HS-5 (cell line): ENCODE data around the gene CLEC2L.

Experiments used
- DNase-seq: peaks from one replicate; pipeline ENCODE4 v3.0.0-alpha.2; 2012; ENCODE audit warnings: low read depth

The CLEC2L gene

DNA sequence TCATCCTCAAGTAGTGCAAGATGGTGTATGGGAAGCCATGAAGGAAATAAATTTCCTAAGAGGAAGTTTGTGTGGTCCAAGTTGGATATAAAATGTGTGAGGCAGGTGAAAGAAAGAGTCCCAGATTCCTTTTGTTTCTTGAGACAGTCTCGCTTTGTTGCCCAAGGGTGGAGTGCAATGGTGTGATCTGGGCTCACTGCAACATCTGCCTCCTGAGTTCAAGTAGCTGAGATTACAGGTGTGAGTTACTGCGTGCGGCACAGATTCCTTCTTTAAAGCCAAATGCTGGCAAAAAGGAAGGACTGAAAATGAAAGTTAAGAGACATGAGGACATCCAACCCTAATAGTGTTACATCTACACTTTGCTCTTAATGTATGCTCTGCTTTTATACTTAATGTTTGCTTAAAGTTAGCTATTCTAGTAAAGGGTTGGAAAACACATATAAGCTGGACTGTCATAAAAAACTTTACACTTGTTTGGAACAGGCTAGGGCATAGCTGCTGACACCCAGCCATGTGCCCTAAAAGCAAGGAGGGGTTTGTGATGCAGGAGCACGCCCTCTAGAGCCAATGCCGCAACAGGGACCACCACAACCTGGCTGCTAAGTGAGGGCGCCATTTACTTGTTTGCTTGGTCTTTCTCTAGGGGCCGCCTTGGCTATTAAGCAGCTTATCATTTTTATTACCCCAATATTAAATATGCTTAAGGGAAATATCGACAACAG is 34.5 kb downstream of the CLEC2L start:
- no peak for DNase-seq

DNA sequence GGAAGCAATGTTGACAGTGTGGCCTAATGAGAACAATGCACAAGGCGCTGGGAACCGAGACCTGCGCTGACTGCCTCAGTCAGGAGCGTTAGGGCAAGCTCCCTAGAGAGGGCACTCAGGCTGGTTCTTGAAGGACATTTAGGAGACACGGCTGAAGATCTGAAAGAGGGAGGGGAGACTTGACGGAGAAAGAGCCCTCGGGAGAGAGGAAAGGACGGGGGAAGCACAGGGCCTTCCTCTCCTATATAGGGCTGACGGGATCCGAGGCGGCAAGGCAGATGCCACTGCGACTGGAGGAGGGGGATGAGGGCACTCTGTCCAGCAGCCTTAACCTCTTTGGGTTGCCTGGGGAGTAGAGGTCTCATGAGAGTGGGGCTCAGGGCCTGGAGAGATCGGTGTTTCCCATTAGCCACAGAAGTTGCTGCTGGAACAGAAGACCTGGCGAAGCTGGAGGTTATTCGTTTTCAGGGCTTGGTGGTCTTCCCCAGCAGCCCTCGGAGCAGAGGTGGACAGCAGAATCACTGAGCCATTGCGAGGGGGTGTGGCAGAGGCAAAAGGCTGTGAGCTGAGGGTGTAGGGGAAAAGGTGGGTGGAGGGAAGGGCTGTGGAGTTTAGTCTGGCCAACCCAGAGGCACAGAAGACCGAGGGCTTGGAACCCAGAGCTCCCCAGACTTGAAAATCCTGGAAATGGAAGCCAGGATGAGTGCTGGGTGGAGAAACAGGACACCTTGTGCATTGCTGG is 36.0 kb downstream of the CLEC2L start:
- no peak for DNase-seq

DNA sequence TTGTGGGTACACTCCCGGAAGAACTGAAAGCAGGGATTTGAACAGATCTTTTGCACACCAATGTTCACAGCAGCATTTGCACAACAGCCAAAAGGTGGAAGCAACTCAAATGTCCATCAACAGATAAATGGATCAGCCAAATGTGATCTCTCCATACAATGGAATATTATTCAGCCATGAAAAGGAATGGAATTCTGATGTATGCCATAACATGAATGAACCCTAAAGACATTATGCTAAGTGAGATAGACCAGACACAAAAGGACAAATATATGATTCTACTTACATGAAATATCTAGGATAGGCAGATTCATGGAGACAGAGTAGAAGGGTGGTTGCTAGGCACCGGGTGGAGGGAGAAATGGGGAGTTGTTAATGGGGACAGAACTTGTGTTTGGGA is 36.7 kb downstream of the CLEC2L start:
- no peak for DNase-seq

DNA sequence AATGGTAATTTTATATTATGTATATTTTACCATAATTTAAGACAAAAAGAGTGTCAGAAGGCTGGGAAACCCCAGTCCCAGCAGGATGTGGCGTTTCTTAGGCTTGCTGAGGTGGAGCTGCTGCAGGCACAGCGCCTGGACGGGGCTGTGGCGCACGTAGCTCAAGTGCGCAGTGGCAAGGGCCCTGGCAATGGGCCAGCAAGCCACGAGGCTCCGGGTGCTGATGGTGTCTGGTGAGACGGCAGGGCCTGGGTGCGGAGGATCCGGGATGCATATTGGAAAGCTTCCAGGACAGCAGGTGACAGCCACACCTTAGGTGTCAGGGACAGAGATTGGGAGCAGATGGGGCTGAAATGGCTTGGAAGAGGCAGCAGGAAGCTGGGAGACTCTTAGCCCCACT is 37.2 kb downstream of the CLEC2L start:
- no peak for DNase-seq

DNA sequence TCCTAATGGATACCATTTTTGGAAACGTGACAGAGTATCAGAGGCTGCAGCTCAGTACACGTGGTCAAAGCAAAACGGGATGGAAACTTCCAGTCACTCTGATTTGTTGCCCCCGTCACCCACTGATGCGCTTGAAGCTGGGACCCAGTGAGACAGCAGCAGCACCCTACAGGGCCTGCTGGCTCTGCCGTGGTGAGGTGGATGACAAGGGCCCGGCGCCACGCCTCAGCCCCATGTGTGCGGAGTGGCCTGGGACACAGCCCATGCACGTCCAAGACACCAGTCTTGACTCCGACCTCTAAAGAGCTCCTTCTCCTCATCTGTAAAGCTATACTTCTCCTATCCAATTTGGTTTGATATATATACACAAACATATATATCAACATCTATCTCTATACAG is 39.0 kb downstream of the CLEC2L start:
- DNase-seq: no peak

DNA sequence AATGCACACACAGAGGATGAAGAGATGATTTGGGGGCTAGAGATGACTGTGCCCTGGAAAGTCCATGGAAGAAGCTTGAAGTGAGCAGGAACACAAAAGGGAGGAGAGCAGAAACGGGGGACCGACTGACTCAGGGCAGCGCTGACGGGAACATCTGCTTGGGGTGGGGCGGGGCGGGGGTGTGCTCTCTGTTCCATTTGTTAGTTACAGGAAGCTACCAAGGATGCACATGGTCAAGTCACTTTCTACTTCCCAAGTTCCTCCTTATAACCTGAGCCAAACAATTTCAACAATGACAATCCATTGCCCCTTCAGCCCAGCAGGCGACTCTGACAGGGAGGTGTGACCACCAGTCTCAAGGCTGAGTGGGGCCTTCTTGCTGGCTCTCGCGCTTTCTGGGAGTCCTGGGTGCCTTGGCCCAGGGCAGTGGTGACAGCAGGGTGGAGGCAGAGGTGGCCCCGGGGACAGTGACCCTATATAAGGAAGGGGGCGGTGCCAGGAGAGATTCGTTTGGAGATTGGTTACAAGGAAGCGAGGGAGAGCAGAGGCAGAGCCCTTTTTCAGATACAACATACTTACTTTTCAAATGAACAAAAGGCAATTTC is 39.6 kb downstream of the CLEC2L start:
- DNase-seq: no peak

DNA sequence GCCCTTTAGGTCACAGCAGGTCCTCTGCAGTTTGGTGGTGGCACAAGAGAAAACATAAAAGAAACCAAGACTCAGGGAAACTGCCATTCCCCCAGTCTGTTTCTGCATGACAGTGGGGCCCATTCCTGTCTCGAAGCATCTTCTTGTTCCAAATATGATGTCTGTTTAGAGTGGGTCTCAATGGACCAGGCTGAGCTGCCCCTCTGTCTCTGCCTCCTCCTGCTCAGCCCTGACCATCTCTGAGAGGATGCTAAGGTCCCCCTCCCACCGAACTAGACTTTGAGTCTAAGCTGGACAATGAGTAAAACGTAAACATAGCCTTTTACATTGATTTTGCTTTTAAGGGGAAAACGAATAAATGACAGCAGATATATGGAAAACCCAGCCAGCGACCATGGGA is 40.4 kb downstream of the CLEC2L start:
- no peak for DNase-seq

DNA sequence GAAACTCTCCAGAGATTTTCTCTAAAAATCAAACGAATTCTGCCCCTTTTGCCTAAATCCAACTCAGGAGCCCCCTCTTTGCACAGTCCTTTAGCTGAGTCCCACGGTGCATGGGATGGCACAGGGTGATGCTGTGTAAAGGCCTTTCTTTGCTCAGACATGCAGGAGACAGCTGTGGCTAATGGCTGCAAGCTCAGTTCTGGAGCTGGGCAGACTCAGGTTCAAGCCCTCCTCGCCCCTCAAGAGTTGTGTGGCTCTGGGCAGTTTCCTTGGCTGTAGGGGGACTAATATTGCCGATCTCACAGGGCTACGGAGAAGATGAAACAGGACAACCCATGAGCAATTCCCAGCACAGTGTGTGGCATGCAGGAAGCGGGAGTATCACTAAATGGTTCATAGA is 42.6 kb downstream of the CLEC2L start:
- DNase-seq: no peak

DNA sequence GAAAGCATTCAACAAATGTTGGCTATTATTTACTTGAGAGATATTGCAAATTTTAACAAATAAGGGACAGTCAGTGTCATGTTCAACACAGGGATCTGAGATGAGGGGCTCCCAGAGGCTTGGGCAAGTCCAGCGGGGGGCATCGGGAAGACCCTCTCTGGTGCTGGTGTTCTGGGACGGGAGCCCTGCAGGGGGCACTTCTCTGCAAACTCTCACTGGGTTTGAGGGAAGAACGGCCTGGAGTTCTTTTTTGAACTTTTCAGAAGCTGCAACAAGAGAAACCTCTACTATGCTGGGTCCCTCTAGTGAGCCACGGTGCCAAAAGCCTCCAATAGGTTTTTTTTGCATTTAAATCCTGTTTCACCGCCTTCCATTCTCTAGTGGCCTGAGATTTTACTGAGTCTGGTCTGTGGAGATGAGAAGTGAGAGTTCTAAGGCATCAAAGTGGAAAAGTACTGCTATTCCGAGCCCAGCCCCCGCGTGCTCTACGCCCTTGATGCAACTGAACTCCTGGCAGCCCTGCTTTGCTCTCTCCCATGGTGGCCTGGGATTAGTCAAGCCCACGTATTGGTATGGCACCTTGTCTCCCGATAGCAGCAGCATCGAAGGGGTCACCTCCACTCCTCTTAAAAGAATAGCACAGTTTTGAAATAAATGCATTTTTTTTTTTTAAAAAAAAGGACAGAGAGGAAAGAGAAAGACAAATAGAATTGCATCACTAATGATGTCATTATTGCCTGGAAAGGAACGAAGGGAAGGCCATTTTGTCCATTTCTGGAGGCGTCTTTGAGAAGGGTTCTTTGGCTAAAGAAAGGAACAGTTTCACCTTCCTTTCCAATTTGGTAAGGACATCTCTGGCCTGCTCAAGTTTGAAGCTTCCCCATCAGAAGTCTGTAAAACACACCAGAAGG is 43.5 kb downstream of the CLEC2L start:
- DNase-seq: no peak

DNA sequence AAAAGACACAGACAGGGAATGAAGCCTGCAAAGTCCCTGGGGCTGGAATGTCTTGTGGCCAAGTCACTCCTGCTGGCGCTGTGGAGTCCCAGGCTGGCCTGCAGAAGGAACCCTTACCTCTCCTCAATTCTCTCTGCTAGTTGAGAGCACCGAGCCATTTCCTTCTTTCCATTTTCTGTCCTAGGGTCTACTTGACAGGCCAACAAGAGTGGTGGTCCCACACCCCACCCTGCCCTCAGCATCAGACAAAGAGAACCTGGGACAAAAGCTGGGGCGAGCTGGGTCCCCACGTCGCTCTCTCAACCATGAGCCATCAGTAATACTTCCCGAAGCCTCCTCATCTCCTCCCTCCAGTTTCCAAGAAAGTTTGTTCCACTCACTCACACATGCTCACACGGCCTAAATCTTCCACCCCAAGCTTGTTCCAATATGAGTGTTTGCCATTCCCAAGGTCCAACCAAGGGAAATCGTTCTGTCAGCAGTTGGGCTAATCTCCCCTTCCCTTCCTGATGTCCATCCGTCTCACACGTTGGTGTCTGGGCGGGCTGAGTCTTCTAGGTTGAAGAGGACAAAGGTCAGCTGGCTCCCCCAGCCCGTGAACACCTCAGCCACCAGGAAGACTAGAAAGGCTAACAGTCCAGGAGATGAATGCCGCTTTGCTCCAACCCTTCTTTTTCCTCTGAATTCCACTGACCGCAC is 44.3 kb downstream of the CLEC2L start:
- no peak for DNase-seq

DNA sequence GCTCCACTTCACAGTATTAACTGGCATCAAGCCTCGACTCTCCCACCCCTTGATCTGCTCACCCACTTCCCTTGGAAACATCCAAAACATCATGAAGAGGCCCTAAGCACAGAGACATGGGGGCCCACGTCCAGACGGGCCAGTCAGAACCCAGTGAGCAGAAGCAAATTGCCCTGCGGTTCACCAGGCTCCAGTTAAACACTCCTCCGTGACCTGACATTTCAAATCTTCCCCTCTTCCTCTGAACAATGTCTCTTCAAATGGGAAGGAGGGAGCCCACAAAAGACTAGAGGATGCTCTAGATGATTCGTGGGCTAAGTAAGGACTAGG is 44.8 kb downstream of the CLEC2L start:
- DNase-seq: no peak

DNA sequence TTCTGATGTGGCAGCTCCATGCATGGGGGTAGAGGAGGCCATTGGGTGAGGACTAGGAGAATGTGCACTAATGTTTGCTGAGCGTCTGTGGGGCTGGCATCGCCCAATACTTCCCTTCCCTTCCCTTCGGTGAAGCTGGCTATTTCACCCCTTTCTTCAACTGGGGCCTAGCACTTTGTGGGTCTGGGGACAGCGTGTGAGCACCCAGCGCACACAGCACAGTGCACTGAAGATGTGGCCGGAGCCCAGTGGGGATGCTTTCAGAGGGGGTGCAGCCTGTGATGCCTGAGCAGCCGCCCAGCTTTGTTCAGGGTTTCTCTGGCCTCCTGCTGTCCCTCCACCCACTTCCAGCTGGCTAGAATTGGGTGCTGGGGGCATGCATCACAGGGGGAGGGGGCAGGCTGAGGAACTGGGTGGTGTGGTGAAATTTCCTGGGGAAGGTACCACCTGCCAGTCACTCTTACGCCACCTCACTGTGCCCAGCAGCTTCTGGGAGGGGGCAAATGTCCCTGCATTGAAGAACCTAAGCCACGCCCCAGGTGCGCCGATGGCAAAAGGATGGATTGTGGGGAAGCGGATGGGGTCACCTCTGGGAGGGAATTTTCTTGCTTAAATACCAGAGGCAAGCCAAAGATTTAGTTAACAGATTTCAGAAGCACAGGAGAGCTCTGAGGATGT is 45.5 kb downstream of the CLEC2L start:
- no peak for DNase-seq

DNA sequence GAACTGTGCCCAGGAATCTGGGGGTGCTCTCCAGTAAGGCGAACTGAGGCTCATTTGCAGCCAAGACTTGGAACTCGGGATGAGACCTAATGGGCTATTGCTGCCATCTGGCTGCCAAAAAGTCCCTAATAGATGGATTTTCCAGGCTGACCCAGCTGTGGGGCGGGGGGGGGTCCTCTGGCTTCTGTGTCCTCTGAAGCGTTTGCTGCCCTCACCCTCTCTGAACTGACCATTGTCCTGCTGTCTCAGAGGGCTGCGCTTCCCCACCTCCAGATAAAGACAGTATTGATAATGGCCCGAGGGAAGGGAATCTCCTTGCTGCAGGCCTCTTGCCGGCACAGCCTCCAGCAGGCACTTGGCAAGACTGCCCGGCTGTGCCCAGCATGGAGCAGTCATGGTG is 46.6 kb downstream of the CLEC2L start:
- no peak for DNase-seq

DNA sequence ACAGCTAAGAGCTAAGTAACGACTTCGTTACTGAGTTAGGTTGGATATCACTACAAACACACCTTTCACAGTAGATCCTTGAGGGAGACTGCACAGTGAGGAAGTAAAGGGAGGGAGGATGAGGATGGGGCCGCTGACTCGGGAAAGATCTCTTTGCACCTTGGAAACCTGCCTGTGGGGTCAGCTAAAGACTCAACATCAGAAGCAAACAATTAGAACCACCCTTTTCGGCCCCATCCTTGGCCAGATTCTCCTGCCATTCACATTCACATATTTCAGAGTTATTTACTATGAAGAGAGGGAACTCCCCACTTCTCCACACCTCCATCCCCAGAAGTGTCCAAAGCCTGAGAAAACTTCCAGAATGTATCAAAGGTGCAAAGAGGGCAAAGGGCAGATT is 47.1 kb downstream of the CLEC2L start:
- DNase-seq: no peak

DNA sequence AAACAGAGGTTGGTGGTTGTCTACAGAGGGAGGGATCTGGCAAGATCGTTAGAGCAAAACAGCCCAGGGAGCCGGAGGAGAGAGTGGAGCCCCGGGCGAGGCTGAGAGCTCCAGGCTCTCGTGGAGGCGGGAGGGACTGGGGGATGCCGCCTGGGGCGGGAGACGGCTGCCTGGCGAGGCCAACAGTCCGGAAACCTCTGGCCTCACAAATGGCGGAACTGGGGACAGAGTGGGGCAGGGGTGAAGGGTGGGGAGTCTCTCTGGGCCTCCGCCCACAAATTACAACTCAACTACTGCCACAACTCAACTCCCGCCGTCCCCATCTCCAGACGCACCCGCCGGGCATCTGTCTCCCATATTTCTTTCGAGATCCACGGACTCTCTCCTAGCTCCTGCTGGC is 47.7 kb downstream of the CLEC2L start:
- no peak for DNase-seq

DNA sequence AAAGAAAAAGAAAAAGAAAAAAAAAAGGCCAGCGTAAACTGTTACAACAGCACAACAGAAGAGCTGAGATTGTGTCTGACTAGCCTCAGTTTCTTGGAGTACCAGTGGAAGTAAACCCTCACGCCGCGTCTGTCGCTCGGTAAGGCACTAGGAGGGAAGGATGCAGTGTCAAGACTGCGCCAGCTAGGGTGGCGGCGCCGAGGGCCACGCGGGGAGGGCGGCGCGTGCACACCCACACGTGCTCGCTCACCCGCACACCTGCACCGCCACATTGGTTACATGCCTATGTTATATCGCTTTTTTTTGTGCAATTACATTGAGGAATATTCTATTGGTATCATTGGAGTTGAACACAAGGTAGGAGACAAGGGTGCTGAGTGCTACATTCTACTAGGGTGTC is 48.2 kb downstream of the CLEC2L start:
- no peak for DNase-seq

DNA sequence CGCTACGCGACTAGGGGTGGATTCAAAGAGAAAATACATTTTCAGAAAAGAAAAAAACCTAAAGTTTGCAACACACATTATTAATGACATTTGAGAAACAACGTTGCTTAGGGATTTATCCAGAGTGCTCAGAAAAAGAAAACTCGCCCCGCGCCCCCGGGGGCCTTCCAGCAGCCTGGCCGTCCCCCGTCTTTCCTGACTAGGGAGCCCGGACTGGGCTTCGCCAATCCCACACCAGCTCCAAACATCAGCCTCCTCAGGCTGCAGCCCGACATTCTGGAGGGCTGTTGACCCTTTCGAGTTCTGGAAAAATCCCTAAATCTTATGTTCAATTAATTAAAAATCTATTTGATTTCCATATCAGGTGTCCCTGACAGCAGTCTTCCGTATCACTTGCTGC is 48.6 kb downstream of the CLEC2L start:
- no peak for DNase-seq

DNA sequence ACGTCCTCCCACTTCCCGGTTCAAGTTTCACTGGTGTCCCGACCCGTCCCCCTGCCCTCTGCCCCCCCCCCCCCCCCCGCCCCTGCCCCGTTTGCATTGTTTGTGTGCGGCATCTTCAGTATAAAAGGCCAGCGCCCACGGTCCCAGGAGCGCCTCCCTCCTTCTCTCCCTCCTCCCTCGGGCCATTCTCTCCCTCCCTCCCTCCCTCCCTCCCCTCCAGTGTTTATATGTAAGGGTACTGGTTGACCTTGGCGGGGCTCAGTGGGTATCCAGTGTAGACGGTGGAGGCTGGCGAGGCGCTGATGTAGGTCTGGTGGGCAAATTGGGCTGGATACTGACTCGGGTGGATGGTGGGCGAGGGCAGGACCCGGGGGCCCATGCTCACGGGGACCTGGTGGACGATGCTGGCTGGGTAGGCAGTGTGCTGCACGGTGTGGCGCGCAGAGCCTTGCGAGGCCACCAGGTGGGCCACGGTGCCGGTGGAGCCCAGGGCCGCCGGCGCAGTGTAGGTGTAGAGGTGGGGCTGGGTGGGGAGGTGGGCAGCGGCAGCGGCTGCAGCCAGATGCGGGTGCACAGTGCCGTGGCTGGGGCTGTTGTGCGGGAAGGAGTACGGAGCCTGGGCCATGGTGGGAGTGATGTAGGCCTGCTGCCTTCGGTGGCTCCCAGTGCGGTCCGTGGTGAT is 49.4 kb downstream of the CLEC2L start:
- DNase-seq: no peak

DNA sequence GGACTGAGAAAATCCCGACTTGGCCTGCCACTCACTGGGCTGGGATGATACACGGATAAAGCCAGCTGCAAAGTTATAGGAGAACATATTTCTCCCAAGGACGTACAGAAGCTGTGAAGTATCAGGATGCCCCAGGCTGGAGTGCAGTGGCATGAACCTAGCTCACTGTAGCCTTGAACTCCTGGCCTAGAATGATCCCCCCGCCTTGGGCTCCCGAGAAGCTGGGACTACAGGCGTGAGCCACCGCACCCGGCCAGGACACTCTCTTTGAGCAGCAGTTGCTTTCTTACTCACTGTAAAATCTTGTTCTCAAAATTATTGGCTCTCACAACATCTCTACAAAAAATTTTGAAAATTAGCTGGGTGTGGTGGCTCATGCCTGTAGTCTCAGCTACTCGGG is 50.4 kb downstream of the CLEC2L start:
- no peak for DNase-seq

DNA sequence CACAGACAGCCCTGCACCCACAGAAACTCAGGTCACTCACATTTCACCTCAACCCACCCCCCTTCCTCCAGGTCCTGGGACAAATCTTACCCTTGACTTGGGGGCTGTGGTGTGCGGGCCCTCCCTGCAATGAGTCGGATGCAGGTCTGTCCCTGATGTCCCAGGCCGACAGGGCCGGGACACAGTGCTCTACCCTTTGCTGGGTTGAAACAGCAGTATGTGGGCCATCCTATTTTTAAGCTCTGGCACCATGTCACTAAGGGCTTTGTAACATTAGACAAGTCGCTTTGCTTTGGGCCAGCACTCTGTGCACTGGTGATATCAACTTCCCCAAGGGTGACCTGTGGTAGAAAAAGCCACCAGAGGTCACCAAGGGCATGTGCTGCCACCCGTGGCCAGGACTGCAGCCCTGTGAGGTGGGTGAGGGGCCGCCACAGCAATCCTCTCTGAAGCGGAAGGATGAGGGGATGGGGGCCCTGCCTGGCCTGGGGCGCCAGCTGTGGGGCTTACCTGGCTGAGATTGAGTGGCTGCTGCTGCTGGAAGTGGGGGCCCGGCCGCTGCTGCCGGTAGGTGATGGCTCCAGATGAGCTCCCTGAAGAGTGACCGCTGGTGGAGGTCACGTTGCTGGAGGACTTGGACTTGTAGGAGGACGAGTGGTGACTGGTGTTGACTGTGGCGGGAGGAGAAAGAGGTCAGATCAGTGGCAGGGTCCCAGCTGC is 51.3 kb downstream of the CLEC2L start:
- DNase-seq: no peak
